Nephron (organoid): ENCODE results near the gene BCLAF1.

Source experiments
- H3K27ac Mint-ChIP-seq, 3 experiments: 2 replicates each; pipeline ENCODE4 v1.8.0; 2020; ENCODE audit warnings: mixed read lengths in 3 of 3, mild to moderate bottlenecking in 2 of 3, moderate library complexity in 1 of 3
- H3K27me3 Mint-ChIP-seq: 2 replicates; pipeline ENCODE4 v1.8.0; 2021; ENCODE audit warnings: low read depth, mild to moderate bottlenecking, moderate library complexity, mixed read lengths
- H3K36me3 Mint-ChIP-seq: 2 replicates; pipeline ENCODE4 v1.8.0; 2020; ENCODE audit warnings: low read depth, mixed read lengths
- H3K4me1 Mint-ChIP-seq: 2 replicates; pipeline ENCODE4 v1.8.0; 2020; ENCODE audit warnings: mixed read lengths
- H3K4me3 Mint-ChIP-seq, 3 experiments: 2 replicates each; pipeline ENCODE4 v1.8.0; 2020; ENCODE audit warnings: mild to moderate bottlenecking in 3 of 3, mixed read lengths in 3 of 3, moderate library complexity in 2 of 3
- H3K9me3 Mint-ChIP-seq: 2 replicates; pipeline ENCODE4 v1.8.0; 2020; ENCODE audit warnings: mixed read lengths
- TF ChIP-seq, protein P1 (sequence below), 3 experiments: fragments of 200-600 bp; sonication (generic); IDR thresholded peaks; one replicate each; pipeline ENCODE4 v1.5.0; 2021; ENCODE audit warnings: antibody characterized with exemption in 3 of 3; ENCODE audit not compliant: unreplicated experiment in 3 of 3

Gene BCLAF1

DNA sequence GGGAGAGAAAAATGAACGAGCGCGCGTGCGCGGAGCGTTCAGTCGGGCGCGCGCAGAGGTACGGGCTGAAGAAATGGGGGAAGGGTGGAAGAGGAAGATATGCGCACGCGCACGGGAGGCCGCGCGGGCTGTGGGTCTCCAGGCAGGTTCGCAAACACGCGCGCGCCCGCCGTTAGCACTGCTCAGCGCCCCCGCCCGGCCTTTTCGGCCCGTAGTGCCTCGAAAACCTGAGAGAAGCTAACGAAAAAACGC is 393 bp downstream of the BCLAF1 start:
- Mint-ChIP-seq H3K27me3 (no peaks in the 10 kb centered on the region), H3K9me3 (no peaks in the 10 kb centered on the region), H3K36me3 (peaks cover 12% of the 10 kb centered on the region), H3K27ac (peak overlapping the region; percentile 100), H3K4me3 (peak overlapping the region; percentile 99), H3K4me1 (peaks cover 44% of the 10 kb centered on the region)
- TF ChIP-seq, protein P1, sequence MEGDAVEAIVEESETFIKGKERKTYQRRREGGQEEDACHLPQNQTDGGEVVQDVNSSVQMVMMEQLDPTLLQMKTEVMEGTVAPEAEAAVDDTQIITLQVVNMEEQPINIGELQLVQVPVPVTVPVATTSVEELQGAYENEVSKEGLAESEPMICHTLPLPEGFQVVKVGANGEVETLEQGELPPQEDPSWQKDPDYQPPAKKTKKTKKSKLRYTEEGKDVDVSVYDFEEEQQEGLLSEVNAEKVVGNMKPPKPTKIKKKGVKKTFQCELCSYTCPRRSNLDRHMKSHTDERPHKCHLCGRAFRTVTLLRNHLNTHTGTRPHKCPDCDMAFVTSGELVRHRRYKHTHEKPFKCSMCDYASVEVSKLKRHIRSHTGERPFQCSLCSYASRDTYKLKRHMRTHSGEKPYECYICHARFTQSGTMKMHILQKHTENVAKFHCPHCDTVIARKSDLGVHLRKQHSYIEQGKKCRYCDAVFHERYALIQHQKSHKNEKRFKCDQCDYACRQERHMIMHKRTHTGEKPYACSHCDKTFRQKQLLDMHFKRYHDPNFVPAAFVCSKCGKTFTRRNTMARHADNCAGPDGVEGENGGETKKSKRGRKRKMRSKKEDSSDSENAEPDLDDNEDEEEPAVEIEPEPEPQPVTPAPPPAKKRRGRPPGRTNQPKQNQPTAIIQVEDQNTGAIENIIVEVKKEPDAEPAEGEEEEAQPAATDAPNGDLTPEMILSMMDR (IDR thresholded peaks at IDR 0.05; ENCODE audit: unreplicated experiment in 3 of 3): no peak

DNA sequence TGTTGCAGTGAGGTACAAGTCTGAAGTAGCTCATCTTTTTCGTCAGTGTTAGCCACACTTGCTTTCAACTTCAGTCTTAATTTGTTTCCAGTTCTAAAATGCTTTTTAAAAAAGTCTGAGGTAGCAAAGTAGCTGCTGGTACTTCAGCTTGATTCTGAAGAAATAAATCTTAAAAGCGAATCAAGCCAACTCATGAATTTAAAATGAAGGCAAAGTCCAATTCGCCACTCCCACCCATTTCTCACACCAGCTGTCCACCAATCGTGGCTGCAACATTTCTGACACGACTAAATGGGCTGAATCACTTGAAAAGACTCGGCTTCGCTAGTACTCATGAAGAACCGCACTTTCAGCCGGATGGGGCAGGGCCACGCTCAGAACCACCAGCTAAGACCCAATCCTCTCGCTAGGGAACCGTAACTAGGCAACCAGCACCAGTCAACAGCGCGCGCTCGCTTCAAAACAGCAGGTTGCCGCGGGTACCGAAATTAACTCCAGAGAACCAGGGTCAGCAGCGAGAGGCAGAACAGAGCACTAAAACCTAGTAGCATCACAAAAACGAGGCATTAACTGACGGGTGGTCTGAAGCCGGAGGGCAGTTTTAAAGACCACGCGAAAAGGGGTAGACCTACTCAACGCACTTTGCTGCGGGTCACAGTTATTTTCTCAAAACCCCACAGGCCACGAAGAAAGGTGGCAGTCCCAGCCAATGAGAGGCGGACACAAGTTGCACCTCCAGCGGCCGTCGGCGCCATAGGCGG is 900 bp downstream of the BCLAF1 start:
- TF ChIP-seq, protein P1 (IDR thresholded peaks at IDR 0.05; ENCODE audit: unreplicated experiment in 3 of 3): peak in 2 of 3 experiments; percentile 31 to 34
- Mint-ChIP-seq H3K27ac (peak overlapping the region; percentile 100), H3K36me3 (peaks cover 12% of the 10 kb centered on the region)

DNA sequence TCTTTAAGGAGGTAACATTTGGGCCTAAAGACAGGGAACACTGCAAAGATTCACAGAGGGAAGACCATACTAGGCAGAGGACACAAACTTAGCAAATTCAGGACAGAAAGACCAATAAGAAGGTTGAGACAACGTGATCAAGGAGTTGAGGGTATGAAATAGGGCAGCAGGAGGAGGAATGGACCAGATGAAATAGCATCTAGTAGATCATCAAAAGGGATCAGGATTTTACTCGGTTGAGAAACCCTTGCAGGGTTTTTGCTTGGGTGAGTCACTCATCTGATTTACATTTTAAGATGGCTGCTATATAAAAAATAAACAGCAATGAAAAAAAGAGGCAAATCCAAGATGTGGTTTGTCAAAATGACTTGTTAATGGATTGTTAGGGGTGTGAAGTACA is 4.7 kb downstream of the BCLAF1 start:
- H3K27ac Mint-ChIP-seq: peak overlapping the region; percentile 3 to 62 (median 34)
- TF ChIP-seq, protein P1 (IDR thresholded peaks at IDR 0.05; ENCODE audit: unreplicated experiment in 3 of 3): no peak
- peaks cover 72% of the 10 kb centered on the region for H3K4me1 Mint-ChIP-seq
- H3K9me3 Mint-ChIP-seq: no peaks in the 10 kb centered on the region
- no peaks in the 10 kb centered on the region for H3K27me3 Mint-ChIP-seq
- peaks cover 32% of the 10 kb centered on the region for H3K36me3 Mint-ChIP-seq
- peak overlapping the region; percentile 24 to 66 (median 49) for H3K4me3 Mint-ChIP-seq

More for the DNA sequence above, 900 bp downstream of the BCLAF1 start:
- peak overlapping the region; percentile 99 for H3K4me3 Mint-ChIP-seq
- H3K4me1 Mint-ChIP-seq: peaks cover 48% of the 10 kb centered on the region
- no peaks in the 10 kb centered on the region for H3K9me3 Mint-ChIP-seq
- no peaks in the 10 kb centered on the region for H3K27me3 Mint-ChIP-seq

DNA sequence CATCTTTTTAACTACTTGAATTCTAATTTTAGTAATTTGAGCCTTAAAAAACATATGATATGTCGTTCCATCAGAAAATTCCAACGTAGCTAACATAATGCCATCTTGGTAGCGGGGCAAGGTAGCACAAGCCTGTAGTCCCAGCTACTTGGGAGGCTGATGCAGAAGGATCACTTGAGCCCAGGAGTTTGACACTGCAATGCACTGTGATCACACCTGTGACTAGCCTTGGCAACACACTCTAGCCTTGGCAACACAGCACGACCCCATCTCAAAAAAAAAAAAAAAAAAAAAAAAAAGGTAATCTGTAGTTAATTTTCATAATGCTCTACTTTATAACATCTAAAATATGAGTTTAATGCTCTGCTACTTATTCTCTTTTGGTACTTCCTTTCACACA is 6.7 kb downstream of the BCLAF1 start:
- no peaks in the 10 kb centered on the region for H3K27me3 Mint-ChIP-seq
- peak overlapping the region in 1 of 3 experiments; percentile 8 for H3K27ac Mint-ChIP-seq
- TF ChIP-seq, protein P1 (IDR thresholded peaks at IDR 0.05; ENCODE audit: unreplicated experiment in 3 of 3): no peak
- H3K4me3 Mint-ChIP-seq: peak overlapping the region in 1 of 3 experiments; percentile 59
- no peaks in the 10 kb centered on the region for H3K9me3 Mint-ChIP-seq
- H3K36me3 Mint-ChIP-seq: peaks cover 39% of the 10 kb centered on the region
- peaks cover 65% of the 10 kb centered on the region for H3K4me1 Mint-ChIP-seq

DNA sequence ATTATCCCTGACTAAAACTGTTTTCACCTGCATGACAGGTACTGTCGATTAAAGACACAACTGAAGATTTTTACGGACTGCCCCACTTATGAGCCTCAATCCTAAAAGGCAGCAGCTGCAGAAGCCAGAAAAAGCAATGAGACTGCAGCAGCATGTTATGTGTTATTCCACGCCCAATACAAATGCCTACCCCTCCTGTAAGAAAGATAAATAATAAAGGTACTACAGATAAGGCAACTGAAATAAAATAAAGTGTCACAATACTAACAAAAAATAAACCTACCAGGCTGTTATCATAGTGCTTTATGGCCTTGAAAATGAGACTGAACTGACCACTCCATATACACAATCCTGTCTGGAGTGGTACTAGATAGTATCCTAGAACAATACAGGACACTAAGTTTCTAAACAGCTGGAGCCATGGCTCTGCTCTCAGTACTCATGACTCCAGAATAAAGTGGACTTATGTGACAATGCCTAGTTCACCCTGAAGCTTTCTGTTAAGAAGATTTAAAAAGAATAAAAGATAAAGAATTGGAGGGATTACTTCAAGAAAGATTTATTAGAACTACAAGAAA is 9.5 kb downstream of the BCLAF1 start:
- Mint-ChIP-seq H3K4me3 (no peak overlapping the region), H3K9me3 (no peaks in the 10 kb centered on the region), H3K27ac (no peak overlapping the region), H3K4me1 (peaks cover 49% of the 10 kb centered on the region), H3K27me3 (no peaks in the 10 kb centered on the region), H3K36me3 (peaks cover 49% of the 10 kb centered on the region)
- TF ChIP-seq, protein P1 (IDR thresholded peaks at IDR 0.05; ENCODE audit: unreplicated experiment in 3 of 3): no peak

DNA sequence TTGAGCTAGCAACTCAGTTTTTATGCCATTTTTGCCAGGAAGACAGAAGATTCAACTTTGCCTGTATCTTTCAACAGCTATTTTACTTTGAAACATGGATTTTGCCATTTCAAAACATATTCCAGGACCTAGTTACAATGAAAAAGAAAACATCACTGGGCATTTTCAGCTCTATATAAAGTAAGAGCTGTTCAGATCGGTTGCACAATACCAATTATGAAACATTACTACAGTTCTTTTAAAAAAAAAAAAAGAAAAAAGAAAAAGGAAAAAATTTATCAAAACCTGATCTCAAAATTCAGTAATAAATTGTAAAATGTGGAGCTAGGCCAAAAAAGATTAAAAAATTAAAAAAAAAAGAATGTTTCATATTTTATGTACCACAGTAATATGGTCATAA is 15.6 kb downstream of the BCLAF1 start:
- TF ChIP-seq, protein P1 (IDR thresholded peaks at IDR 0.05; ENCODE audit: unreplicated experiment in 3 of 3): no peak
- Mint-ChIP-seq H3K9me3 (no peaks in the 10 kb centered on the region), H3K27me3 (no peaks in the 10 kb centered on the region), H3K36me3 (peaks cover 76% of the 10 kb centered on the region), H3K27ac (no peak overlapping the region), H3K4me3 (no peak overlapping the region), H3K4me1 (no peaks in the 10 kb centered on the region)
